AG09309 (cell line): ENCODE measurements around the gene OTOP2.

Experiments
- DNase-seq: peaks from one replicate; pipeline ENCODE4 v3.0.0-alpha.2; 2010; ENCODE audit warnings: low read depth
- H3K4me3 ChIP-seq: 2 replicates; pipeline ENCODE4 v1.5.1; 2011; ENCODE audit warnings: mild to moderate bottlenecking, low read depth, low read length, moderate library complexity; ENCODE audit not compliant: control insufficient read depth
- CTCF ChIP-seq: IDR thresholded peaks from 2 replicates; pipeline ENCODE4 v1.5.1; 2011; ENCODE audit warnings: mild to moderate bottlenecking, low read depth, low read length, inconsistent platforms; ENCODE audit not compliant: insufficient read depth, control insufficient read depth; ENCODE audit errors: missing control alignments

OTOP2 gene

GRCh38 chr17:74920642-74921025, 3.4 kb upstream of the OTOP2 start:
- DNase-seq = no peak
- no peak for TF ChIP-seq CTCF
- H3K4me3 ChIP-seq = no peak overlapping the region

- H3K4me3 ChIP-seq = no peak overlapping the region
- TF ChIP-seq CTCF = no peak
- no peak for DNase-seq
Measured at GRCh38 chr17:74921026-74921681, 2.9 kb upstream of the OTOP2 start.

- TF ChIP-seq CTCF = no peak
- DNase-seq = no peak
- H3K4me3 ChIP-seq = no peak overlapping the region
Measured at GRCh38 chr17:74921769-74922168, 2.3 kb upstream of the OTOP2 start.

- no peak for DNase-seq
- no peak overlapping the region for H3K4me3 ChIP-seq
- TF ChIP-seq CTCF = no peak
Measured at GRCh38 chr17:74922172-74922571, 1.9 kb upstream of the OTOP2 start.

- no peak for DNase-seq
- TF ChIP-seq CTCF = no peak
- H3K4me3 ChIP-seq = no peak within 1 kb of the TSS
Measured at GRCh38 chr17:74922694-74923537, 1.2 kb upstream of the OTOP2 start, which contains the start of gene USH1G. Gene USH1G (minus strand): TSS chr17:74923255. CDS start chr17:74923073, 182 bp downstream.

- H3K4me3 ChIP-seq = no peak overlapping the region
- DNase-seq = no peak
- peak; percentile 52 for TF ChIP-seq CTCF
Measured at GRCh38 chr17:74923538-74924249, 379 bp upstream of the OTOP2 start.
